ENCODE data around the gene VPS41.

GRCh38 chr7:38824948-38825347 lies 84.0 kb downstream of the VPS41 start:
- TF ChIP-seq CTCF (IDR thresholded peaks at IDR 0.05; ENCODE audit: low read length), result no peak
- TF ChIP-seq EZH2phosphoT487 (IDR thresholded peaks at IDR 0.05; ENCODE audit: low read length), result no peak
- TF ChIP-seq EZH2 (optimal IDR thresholded peaks at IDR 0.05; ENCODE audit: low read depth, low read length), result no peak

Data from MM.1S (cell line).